H1 (cell line): Measurements from ENCODE around the gene ADCY2. TPM values are rescaled to one million over a fixed set of nuclear protein-coding genes. Genes with fewer than 3 reads are reported as not detected.

Experiments
- RXRA ChIP-seq: IDR thresholded peaks from 2 replicates; pipeline ENCODE4 v1.6.1; 2011; ENCODE audit warnings: low read depth, mild to moderate bottlenecking, low read length, moderate library complexity; ENCODE audit not compliant: insufficient read depth
- ZNF274 ChIP-seq: IDR thresholded peaks from 2 replicates; pipeline ENCODE4 v1.7.0; 2012; ENCODE audit warnings: low read length, borderline replicate concordance; ENCODE audit errors: extremely low read depth
- polyA plus RNA-seq, 7 experiments: library from polyadenylated mRNA; depleted of rRNA in 3 of 7; stranded (reverse) in 5 of 7; unstranded in 2 of 7; fragments of >200 nt in 5 of 7; fragments of 200-250 nt in 2 of 7; gene quantifications; 1 replicate in 5 of 7; 2 replicates in 1 of 7; 4 replicates in 1 of 7; pipeline versions ENCODE4 v1.2.1 to v1.2.3, GENCODE V29; 2011 to 2013; ENCODE audit warnings: missing spikeins in 2 of 7, mixed read lengths in 2 of 7
- total RNA-seq: library from RNA; stranded (reverse); fragmentation: NEBNext Ultra II Directional; extraction: Animal tissue kit (Norgen Biotek cat#: 25700); gene quantifications from 2 replicates; pipeline ENCODE4 v1.2.1, GENCODE V29; 2021

The ADCY2 gene
- total and polyA plus RNA-seq, 2 of the 8 experiments (the other 6 are each of a cell fraction or from before 2014, with no cell fraction given), result 35.8 to 122 TPM

DNA sequence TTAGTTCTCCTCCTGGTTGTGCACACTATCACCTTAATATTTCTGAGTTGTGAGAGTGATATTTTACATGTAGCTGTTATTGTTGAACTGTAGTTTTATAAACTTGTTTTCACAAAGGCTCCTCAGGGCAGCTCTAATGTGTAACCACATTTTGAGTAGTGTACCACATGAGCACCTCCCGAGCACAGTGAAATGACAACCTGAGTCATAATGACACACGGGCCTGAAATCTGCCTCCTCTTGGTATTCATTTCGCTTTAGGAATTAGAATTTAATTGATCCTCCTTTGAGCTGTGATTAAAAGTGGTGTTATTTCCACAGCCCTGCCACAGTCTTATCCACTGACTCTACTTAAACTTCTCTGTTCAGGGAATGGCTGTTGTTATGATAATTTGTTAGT lies 480.9 kb downstream of the ADCY2 start (continued):
- TF ChIP-seq ZNF274 (no peak), RXRA (no peak)
